Erythroblast (primary cell): ENCODE measurements around the gene MEGF11.

Source experiments
- GATA1 ChIP-seq: IDR thresholded peaks from 2 replicates; pipeline ENCODE4 v1.6.1; 2011; ENCODE audit warnings: low read depth, mild to moderate bottlenecking, control low read depth, low read length, moderate library complexity
- POLR2A ChIP-seq: IDR thresholded peaks from 2 replicates; pipeline ENCODE4 v1.6.1; 2011; ENCODE audit warnings: mild to moderate bottlenecking, low read length

GRCh38 chr15:66240240-66240794, 13.2 kb downstream of the MEGF11 start:
- TF ChIP-seq POLR2A = no peak
- no peak for TF ChIP-seq GATA1
